ENCODE data around the gene MID1IP1. TPM values are rescaled to one million over a fixed set of nuclear protein-coding genes. Genes with fewer than 3 reads are reported as not detected.

Gene MID1IP1
- polyA plus RNA-seq, 1 donor from 2014 or later: 8.2 TPM

DNA sequence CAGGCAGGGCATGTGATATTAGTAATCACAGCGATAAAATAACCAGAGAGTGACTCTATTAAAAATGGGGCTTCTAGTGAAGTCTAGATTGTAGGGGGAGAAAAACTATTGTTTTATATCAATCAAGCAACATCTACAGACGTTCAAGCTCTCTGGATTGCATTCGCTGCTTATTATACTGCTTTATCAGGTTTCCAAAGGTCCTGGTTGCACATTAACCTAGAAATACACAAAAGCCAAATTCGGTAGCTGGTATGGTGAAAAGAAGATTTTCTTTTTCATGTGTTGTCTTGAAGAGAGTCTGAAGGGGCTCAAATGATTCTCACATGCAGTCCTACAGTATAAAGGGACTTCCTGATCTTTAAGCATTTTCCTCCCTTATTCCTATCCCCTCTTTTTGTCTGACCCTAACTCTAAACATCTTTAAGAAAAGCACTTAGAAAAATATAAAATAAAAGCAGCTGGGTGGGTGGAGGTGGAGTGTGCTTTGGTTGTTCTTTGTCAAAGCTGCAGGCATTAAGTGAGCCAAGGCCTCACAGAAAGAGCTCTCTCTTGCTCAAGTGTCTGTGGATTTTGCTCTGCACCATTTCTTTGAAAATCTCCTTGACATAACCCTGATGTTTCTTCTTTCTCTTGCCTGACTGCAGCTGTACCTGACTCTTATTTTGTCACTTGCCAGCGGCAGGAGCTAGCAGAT is 46.1 kb downstream of the MID1IP1 start:
- TF ChIP-seq RAD21 (conservative IDR thresholded peaks at IDR 0.05): no peak
- TF ChIP-seq EZH2 (IDR thresholded peaks at IDR 0.05; ENCODE audit: borderline replicate concordance, insufficient read depth, low read length, poor library complexity, severe bottlenecking): no peak
- TF ChIP-seq MXI1 (conservative IDR thresholded peaks at IDR 0.05; ENCODE audit: poor library complexity, severe bottlenecking): no peak
- TF ChIP-seq CTCF (IDR thresholded peaks at IDR 0.05; ENCODE audit: poor library complexity, severe bottlenecking): no peak
- TF ChIP-seq POLR2AphosphoS5 (IDR thresholded peaks at IDR 0.05): no peak
- TF ChIP-seq, protein P1, sequence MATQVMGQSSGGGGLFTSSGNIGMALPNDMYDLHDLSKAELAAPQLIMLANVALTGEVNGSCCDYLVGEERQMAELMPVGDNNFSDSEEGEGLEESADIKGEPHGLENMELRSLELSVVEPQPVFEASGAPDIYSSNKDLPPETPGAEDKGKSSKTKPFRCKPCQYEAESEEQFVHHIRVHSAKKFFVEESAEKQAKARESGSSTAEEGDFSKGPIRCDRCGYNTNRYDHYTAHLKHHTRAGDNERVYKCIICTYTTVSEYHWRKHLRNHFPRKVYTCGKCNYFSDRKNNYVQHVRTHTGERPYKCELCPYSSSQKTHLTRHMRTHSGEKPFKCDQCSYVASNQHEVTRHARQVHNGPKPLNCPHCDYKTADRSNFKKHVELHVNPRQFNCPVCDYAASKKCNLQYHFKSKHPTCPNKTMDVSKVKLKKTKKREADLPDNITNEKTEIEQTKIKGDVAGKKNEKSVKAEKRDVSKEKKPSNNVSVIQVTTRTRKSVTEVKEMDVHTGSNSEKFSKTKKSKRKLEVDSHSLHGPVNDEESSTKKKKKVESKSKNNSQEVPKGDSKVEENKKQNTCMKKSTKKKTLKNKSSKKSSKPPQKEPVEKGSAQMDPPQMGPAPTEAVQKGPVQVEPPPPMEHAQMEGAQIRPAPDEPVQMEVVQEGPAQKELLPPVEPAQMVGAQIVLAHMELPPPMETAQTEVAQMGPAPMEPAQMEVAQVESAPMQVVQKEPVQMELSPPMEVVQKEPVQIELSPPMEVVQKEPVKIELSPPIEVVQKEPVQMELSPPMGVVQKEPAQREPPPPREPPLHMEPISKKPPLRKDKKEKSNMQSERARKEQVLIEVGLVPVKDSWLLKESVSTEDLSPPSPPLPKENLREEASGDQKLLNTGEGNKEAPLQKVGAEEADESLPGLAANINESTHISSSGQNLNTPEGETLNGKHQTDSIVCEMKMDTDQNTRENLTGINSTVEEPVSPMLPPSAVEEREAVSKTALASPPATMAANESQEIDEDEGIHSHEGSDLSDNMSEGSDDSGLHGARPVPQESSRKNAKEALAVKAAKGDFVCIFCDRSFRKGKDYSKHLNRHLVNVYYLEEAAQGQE (IDR thresholded peaks at IDR 0.05; ENCODE audit: borderline replicate concordance): no peak
- Histone ChIP-seq H3K36me3 (ENCODE audit: insufficient read depth, low read length) (no peaks in the 10 kb centered on the region), H3K27ac (ENCODE audit: low read length) (no peak overlapping the region), H3F3A (ENCODE audit: insufficient read depth, low read length, poor library complexity, severe bottlenecking) (no peaks in the 10 kb centered on the region), H3K4me3 (ENCODE audit: low read length) (no peak overlapping the region), H3K9me3 (ENCODE audit: low read length) (no peaks in the 10 kb centered on the region), H3K9ac (ENCODE audit: low read length) (no peak overlapping the region), H3K4me2 (ENCODE audit: low read length) (no peak overlapping the region), H2AFZ (ENCODE audit: low read depth, low read length) (no peak overlapping the region), H3K9me2 (ENCODE audit: insufficient read depth, low read length) (no peaks in the 10 kb centered on the region), H4K20me1 (ENCODE audit: insufficient read depth) (no peaks in the 10 kb centered on the region), H3K79me2 (replicated peaks; ENCODE audit: insufficient read depth, low read length) (no peaks in the 10 kb centered on the region), H3K27me3 (ENCODE audit: insufficient read depth, low read depth, low read length) (no peaks in the 10 kb centered on the region)

DNA sequence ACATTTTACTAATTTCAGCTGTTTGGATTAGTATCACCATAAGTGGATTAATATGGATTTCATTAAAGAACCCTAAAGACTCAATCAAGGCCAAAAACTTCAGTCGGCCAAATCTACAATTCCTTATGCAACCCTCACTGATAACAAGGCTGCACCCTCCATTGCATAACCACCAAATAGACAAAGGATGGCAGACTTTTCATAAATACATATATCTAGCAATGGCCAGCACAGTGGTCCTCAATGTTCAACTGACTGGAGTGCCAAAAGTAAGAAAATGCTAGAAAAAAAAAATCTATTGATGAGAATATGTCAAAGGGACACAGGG is 46.6 kb downstream of the MID1IP1 start:
- Histone ChIP-seq H3K9ac (ENCODE audit: low read length) (no peak overlapping the region), H3K9me2 (ENCODE audit: insufficient read depth, low read length) (no peaks in the 10 kb centered on the region), H4K20me1 (ENCODE audit: insufficient read depth) (no peaks in the 10 kb centered on the region), H3K4me2 (ENCODE audit: low read length) (no peak overlapping the region), H3K27me3 (ENCODE audit: insufficient read depth, low read depth, low read length) (no peaks in the 10 kb centered on the region), H3K9me3 (ENCODE audit: low read length) (no peaks in the 10 kb centered on the region), H3K27ac (ENCODE audit: low read length) (no peak overlapping the region), H3K36me3 (ENCODE audit: insufficient read depth, low read length) (no peaks in the 10 kb centered on the region), H3K4me3 (ENCODE audit: low read length) (no peak overlapping the region), H3K79me2 (replicated peaks; ENCODE audit: insufficient read depth, low read length) (no peaks in the 10 kb centered on the region), H3F3A (ENCODE audit: insufficient read depth, low read length, poor library complexity, severe bottlenecking) (no peaks in the 10 kb centered on the region), H2AFZ (ENCODE audit: low read depth, low read length) (no peak overlapping the region)
- no peak for TF ChIP-seq EZH2 (IDR thresholded peaks at IDR 0.05; ENCODE audit: borderline replicate concordance, insufficient read depth, low read length, poor library complexity, severe bottlenecking)
- TF ChIP-seq POLR2AphosphoS5 (IDR thresholded peaks at IDR 0.05): no peak
- no peak for TF ChIP-seq EP300 (conservative IDR thresholded peaks at IDR 0.05; ENCODE audit: poor library complexity, severe bottlenecking)
- TF ChIP-seq, protein P1 (IDR thresholded peaks at IDR 0.05; ENCODE audit: borderline replicate concordance): no peak
- TF ChIP-seq TAF1 (IDR thresholded peaks at IDR 0.05; ENCODE audit: low read depth): no peak
- no peak for TF ChIP-seq RAD21 (conservative IDR thresholded peaks at IDR 0.05)
- TF ChIP-seq MXI1 (conservative IDR thresholded peaks at IDR 0.05; ENCODE audit: poor library complexity, severe bottlenecking): no peak
- TF ChIP-seq SMC3 (conservative IDR thresholded peaks at IDR 0.05; ENCODE audit: poor library complexity): no peak
- no peak for TF ChIP-seq CTCF (IDR thresholded peaks at IDR 0.05; ENCODE audit: poor library complexity, severe bottlenecking)

Data from neural cell (in vitro differentiated cells).